ENCODE measurements around the gene TSPAN15.

DNA sequence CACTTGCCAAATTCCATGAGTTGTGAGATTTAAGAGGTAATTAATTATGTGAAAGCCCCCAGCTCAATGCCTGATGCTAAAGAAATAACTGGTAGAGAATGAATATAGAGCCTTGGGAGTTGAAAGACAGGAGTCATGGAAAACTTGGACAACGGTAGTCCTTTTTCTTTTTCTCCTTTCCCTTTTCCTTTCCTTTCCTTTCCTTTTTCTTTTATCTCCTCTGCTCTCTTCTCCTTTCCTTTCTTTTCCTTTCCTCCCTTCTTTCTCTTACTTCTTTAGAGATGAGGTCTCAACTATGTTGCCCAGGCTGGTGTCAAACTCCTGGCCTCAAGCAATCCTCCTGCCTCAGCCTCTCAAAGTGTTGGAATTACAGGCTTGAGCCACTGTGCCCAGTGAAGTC lies 7.9 kb upstream of the TSPAN15 start:
- TF ChIP-seq ZFP69B (tag by site-specific recombination; IDR thresholded peaks at IDR 0.05) = no peak
- TF ChIP-seq, protein P1, sequence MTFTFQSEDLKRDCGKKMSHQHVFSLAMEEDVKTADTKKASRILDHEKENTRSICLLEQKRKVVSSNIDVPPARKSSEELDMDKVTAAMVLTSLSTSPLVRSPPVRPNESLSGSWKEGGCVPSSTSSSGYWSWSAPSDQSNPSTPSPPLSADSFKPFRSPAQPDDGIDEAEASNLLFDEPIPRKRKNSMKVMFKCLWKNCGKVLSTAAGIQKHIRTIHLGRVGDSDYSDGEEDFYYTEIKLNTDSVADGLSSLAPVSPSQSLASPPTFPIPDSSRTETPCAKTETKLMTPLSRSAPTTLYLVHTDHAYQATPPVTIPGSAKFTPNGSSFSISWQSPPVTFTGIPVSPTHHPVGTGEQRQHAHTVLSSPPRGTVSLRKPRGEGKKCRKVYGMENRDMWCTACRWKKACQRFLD (tag by site-specific recombination; IDR thresholded peaks at IDR 0.05) = no peak
- no peak for TF ChIP-seq ZNF654 (tag by site-specific recombination; IDR thresholded peaks at IDR 0.05; ENCODE audit: low read depth)
- TF ChIP-seq ZSCAN23 (tag by site-specific recombination; IDR thresholded peaks at IDR 0.05) = no peak
- TF ChIP-seq, protein P2, sequence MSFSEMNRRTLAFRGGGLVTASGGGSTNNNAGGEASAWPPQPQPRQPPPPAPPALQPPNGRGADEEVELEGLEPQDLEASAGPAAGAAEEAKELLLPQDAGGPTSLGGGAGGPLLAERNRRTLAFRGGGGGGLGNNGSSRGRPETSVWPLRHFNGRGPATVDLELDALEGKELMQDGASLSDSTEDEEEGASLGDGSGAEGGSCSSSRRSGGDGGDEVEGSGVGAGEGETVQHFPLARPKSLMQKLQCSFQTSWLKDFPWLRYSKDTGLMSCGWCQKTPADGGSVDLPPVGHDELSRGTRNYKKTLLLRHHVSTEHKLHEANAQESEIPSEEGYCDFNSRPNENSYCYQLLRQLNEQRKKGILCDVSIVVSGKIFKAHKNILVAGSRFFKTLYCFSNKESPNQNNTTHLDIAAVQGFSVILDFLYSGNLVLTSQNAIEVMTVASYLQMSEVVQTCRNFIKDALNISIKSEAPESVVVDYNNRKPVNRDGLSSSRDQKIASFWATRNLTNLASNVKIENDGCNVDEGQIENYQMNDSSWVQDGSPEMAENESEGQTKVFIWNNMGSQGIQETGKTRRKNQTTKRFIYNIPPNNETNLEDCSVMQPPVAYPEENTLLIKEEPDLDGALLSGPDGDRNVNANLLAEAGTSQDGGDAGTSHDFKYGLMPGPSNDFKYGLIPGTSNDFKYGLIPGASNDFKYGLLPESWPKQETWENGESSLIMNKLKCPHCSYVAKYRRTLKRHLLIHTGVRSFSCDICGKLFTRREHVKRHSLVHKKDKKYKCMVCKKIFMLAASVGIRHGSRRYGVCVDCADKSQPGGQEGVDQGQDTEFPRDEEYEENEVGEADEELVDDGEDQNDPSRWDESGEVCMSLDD (tag by site-specific recombination; IDR thresholded peaks at IDR 0.05) = no peak
- TF ChIP-seq, protein P3, sequence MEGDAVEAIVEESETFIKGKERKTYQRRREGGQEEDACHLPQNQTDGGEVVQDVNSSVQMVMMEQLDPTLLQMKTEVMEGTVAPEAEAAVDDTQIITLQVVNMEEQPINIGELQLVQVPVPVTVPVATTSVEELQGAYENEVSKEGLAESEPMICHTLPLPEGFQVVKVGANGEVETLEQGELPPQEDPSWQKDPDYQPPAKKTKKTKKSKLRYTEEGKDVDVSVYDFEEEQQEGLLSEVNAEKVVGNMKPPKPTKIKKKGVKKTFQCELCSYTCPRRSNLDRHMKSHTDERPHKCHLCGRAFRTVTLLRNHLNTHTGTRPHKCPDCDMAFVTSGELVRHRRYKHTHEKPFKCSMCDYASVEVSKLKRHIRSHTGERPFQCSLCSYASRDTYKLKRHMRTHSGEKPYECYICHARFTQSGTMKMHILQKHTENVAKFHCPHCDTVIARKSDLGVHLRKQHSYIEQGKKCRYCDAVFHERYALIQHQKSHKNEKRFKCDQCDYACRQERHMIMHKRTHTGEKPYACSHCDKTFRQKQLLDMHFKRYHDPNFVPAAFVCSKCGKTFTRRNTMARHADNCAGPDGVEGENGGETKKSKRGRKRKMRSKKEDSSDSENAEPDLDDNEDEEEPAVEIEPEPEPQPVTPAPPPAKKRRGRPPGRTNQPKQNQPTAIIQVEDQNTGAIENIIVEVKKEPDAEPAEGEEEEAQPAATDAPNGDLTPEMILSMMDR (tag by site-specific recombination; IDR thresholded peaks at IDR 0.05) = no peak
- TF ChIP-seq KLF1 (tag by site-specific recombination; IDR thresholded peaks at IDR 0.05) = no peak
- TF ChIP-seq TRIM28 (IDR thresholded peaks at IDR 0.05; ENCODE audit: borderline replicate concordance, low read length) = no peak
- no peak for TF ChIP-seq ZBTB1 (tag by site-specific recombination; IDR thresholded peaks at IDR 0.05)
